Activated CD4-positive, alpha-beta T cell treated with anti-CD3 and anti-CD28 coated beads for 48 hours (primary cell): ENCODE data around the gene SLC38A10.

Source experiments
- DNase-seq: peaks from one replicate; pipeline ENCODE4 v3.0.0-alpha.2; 2020

Gene SLC38A10

GRCh38 chr17:81251709-81252301 lies 43.3 kb downstream of the SLC38A10 start:
- DNase-seq = no peak

GRCh38 chr17:81251094-81251708 lies 43.9 kb downstream of the SLC38A10 start:
- no peak for DNase-seq

GRCh38 chr17:81250286-81251093 lies 44.6 kb downstream of the SLC38A10 start:
- DNase-seq = no peak

- DNase-seq = no peak
Observed at GRCh38 chr17:81249223-81250040, 45.7 kb downstream of the SLC38A10 start.

GRCh38 chr17:81248649-81249048 lies 46.5 kb downstream of the SLC38A10 start:
- no peak for DNase-seq

- no peak for DNase-seq
Observed at GRCh38 chr17:81247339-81247990, 47.6 kb downstream of the SLC38A10 start.

- DNase-seq = no peak
Observed at GRCh38 chr17:81246679-81247338, 48.3 kb downstream of the SLC38A10 start.

GRCh38 chr17:81246343-81246670 lies 48.8 kb downstream of the SLC38A10 start:
- DNase-seq = no peak

GRCh38 chr17:81245665-81246342 lies 49.3 kb downstream of the SLC38A10 start:
- DNase-seq = no peak

- no peak for DNase-seq
Observed at GRCh38 chr17:81245024-81245664, 50.0 kb downstream of the SLC38A10 start.

- DNase-seq = no peak
Observed at GRCh38 chr17:81244358-81245023, 50.6 kb downstream of the SLC38A10 start.

GRCh38 chr17:81243333-81243664 lies 51.8 kb downstream of the SLC38A10 start:
- DNase-seq = no peak

GRCh38 chr17:81242421-81243332 lies 52.4 kb downstream of the SLC38A10 start:
- DNase-seq = no peak

GRCh38 chr17:81241648-81242420 lies 53.3 kb downstream of the SLC38A10 start:
- peak; percentile 79 for DNase-seq

- no peak for DNase-seq
Observed at GRCh38 chr17:81241203-81241602, 53.9 kb downstream of the SLC38A10 start.

GRCh38 chr17:81240761-81241160 lies 54.3 kb downstream of the SLC38A10 start:
- no peak for DNase-seq

- DNase-seq = peak; percentile 73
Observed at GRCh38 chr17:81239714-81240555, 55.2 kb downstream of the SLC38A10 start.
